Thoracic aorta (tissue), 2 donors: ENCODE data around the gene GARS1. TPM values are rescaled to one million over a fixed set of nuclear protein-coding genes. Genes with fewer than 3 reads are reported as not detected.

Experiments used
- ATAC-seq: fragments of 150-250 bp; one replicate; pipeline ENCODE4 v1.8.0; 2017; ENCODE audit warnings: low read depth; ENCODE audit not compliant: insufficient number of reproducible peaks, low FRiP score
- DNase-seq: peaks from one replicate; pipeline ENCODE4 v3.0.0-alpha.2; 2020; ENCODE audit warnings: low spot score
- H3K27ac ChIP-seq, 2 donors: fragments of 200-600 bp; sonication (generic); 1 replicate in 1 of 2; 2 replicates in 1 of 2; pipeline ENCODE4 v1.5.1; 2016; ENCODE audit warnings: mild to moderate bottlenecking in 2 of 2, moderate library complexity in 2 of 2
- H3K27me3 ChIP-seq: fragments of 200-600 bp; sonication (generic); replicated peaks from 2 replicates; pipeline ENCODE4 v1.6.0; 2016; ENCODE audit warnings: mild to moderate bottlenecking; ENCODE audit not compliant: insufficient read depth
- H3K36me3 ChIP-seq: fragments of 200-600 bp; sonication (generic); one replicate; pipeline ENCODE4 v1.5.1; 2016
- H3K4me1 ChIP-seq, 2 donors: fragments of 200-600 bp; sonication (generic); 1 replicate in 1 of 2; 2 replicates in 1 of 2; pipeline versions ENCODE4 v1.5.1 to v1.6.0; 2016; ENCODE audit warnings: low read depth in 2 of 2, mild to moderate bottlenecking in 1 of 2; ENCODE audit not compliant: control insufficient read depth in 1 of 2
- H3K4me3 ChIP-seq: fragments of 200-600 bp; sonication (generic); 2 replicates; pipeline ENCODE4 v1.5.1; 2016; ENCODE audit warnings: mild to moderate bottlenecking
- H3K9me3 ChIP-seq: fragments of 200-600 bp; sonication (generic); 2 replicates; pipeline ENCODE4 v1.5.1; 2016
- total RNA-seq, 2 donors: library from RNA; depleted of rRNA; stranded (reverse); fragments of >200 nt; gene quantifications; one replicate each; pipeline versions ENCODE4 v1.1.0 to v1.2.3, GENCODE V29; 2016
- TF ChIP-seq, protein P1 (sequence below): fragments of 200-600 bp; sonication (generic); IDR thresholded peaks from one replicate; pipeline ENCODE4 v1.5.1; 2019; ENCODE audit warnings: antibody characterized with exemption

The GARS1 gene
- total RNA-seq, 2 donors from 2014 or later, result 76.5 to 81.6 TPM

DNA sequence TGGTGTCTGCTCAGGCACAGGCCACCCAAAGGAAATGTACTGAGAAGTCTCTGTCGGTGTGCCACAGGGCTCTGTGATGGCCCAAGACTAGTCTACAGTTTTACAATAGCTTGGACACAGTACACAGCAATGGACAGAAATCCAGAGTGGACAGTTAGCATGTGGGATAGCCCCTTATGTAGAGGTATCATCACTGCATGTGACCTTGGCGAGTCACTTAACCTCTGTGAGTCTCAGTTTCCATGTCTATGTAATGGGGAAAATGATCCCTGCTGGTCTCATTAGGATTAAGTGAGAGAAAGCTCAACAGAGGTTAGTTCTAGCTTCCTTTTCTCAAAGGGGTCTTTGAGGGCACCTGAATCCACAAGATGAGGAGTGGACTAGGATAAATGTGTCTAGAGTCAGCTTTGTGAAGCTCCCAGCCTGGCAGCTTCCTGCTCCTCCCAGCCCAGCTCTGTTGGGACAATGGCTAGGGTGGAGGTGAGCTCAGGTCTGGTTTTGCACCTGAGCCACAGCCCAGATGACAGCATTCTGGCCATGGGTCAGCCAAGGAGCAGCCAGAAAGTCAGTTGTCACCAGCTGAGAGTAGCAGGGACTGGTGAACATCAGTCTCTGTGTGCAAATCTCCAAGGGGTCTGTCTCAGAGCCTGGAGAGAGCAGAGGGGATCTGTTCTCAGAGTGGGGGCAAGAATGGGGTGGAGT lies 69.7 kb downstream of the GARS1 start:
- Histone ChIP-seq H3K27me3 (no peaks in the 10 kb centered on the region), H3K36me3 (no peaks in the 10 kb centered on the region), H3K27ac (no peak overlapping the region), H3K9me3 (no peaks in the 10 kb centered on the region), H3K4me1 (no peaks in the 10 kb centered on the region), H3K4me3 (no peak overlapping the region)
- DNase-seq, result no peak
- TF ChIP-seq, protein P1, sequence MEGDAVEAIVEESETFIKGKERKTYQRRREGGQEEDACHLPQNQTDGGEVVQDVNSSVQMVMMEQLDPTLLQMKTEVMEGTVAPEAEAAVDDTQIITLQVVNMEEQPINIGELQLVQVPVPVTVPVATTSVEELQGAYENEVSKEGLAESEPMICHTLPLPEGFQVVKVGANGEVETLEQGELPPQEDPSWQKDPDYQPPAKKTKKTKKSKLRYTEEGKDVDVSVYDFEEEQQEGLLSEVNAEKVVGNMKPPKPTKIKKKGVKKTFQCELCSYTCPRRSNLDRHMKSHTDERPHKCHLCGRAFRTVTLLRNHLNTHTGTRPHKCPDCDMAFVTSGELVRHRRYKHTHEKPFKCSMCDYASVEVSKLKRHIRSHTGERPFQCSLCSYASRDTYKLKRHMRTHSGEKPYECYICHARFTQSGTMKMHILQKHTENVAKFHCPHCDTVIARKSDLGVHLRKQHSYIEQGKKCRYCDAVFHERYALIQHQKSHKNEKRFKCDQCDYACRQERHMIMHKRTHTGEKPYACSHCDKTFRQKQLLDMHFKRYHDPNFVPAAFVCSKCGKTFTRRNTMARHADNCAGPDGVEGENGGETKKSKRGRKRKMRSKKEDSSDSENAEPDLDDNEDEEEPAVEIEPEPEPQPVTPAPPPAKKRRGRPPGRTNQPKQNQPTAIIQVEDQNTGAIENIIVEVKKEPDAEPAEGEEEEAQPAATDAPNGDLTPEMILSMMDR, result no peak
- ATAC-seq, result no peak

DNA sequence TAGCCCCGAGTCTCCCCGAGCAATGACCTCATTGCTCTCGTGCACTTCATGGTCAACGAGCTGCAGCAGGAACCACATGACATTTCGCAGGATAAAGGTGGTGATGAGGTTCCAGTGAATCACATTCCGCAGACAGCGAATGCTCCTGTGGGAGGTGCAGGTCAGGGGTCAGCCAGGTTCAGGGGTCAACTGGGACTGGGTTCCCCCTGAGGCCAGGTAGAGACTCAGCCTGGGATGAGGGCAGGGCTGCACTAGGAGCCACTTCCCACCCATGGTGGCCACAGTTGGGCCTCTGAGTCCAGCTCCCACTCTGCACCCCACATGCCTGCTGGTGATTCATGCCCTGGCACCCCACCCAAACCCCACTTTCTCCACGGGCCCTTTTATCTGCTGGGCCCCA lies 70.4 kb downstream of the GARS1 start:
- Histone ChIP-seq H3K27ac (no peak overlapping the region), H3K9me3 (no peaks in the 10 kb centered on the region), H3K4me3 (no peak overlapping the region), H3K36me3 (no peaks in the 10 kb centered on the region), H3K27me3 (no peaks in the 10 kb centered on the region), H3K4me1 (no peaks in the 10 kb centered on the region)
- DNase-seq (no peak), ATAC-seq (no peak)
- TF ChIP-seq, protein P1, result no peak

DNA sequence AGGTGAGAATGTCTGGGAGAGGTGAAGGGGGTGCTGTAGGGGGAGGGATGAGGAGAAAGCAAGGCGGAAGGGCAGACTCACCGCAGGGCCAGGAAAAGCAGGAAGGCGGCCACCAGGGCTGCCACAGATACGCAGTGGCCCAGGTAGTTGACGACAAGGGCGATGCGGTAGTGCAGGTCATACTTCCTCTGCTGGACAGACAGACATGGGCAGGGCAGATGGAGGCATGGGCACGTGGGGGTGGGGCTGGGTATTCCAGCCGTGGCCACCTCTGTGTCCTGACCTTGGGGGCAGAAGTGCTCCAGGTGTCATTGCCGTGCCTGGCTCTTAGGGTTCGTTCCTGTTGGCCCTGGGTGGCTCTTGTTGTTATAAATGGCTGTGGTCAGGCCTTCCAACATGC lies 70.8 kb downstream of the GARS1 start:
- no peaks in the 10 kb centered on the region for H3K9me3 ChIP-seq
- H3K36me3 ChIP-seq, result no peaks in the 10 kb centered on the region
- H3K27ac ChIP-seq, result no peak overlapping the region
- no peaks in the 10 kb centered on the region for H3K27me3 ChIP-seq
- TF ChIP-seq, protein P1, result no peak
- DNase-seq (no peak), ATAC-seq (no peak)
- no peaks in the 10 kb centered on the region for H3K4me1 ChIP-seq
- no peak overlapping the region for H3K4me3 ChIP-seq

DNA sequence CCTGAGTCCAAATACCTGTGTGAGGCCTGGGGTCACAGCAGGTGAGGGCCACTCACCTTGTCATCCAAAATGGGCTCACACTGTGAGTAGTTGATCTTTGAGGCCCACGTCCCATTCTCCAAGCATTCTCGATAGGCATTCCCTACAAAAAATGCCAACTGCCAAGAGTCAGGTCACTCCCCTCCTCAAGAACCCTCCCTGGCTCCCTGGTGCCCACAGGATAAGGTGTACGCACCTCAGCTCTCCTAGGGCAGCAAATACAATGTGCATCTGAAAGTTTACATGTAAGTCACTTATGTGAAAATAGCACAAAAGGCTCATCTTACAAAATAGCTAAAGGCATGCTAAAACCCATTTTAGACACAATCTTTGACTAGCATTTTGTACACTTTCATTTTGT lies 72.5 kb downstream of the GARS1 start:
- DNase-seq (no peak), ATAC-seq (no peak)
- Histone ChIP-seq H3K36me3 (no peaks in the 10 kb centered on the region), H3K4me3 (no peak overlapping the region), H3K4me1 (no peaks in the 10 kb centered on the region), H3K9me3 (no peaks in the 10 kb centered on the region), H3K27ac (no peak overlapping the region), H3K27me3 (no peaks in the 10 kb centered on the region)
- TF ChIP-seq, protein P1, result no peak

DNA sequence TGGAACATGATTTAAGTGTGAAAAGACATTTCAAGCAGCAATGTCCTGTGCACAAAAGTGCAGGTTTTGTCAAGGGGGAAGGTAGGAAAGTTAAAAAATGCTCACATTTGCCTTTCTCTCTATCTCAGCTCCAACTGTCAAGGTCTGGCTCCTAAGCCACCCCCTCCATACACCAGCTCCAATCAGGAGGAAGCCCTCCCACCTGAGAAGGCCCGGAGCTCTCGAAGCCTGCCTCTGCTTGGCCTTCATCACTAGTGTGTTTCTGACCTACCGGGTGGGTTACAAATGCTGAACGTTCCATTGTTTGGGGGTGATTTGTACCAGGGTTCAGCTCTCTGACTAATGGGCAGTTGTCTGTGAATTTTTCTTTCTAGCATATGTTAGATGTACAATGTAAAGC lies 73.4 kb downstream of the GARS1 start:
- H3K9me3 ChIP-seq, result no peaks in the 10 kb centered on the region
- ATAC-seq (no peak), DNase-seq (no peak)
- no peaks in the 10 kb centered on the region for H3K36me3 ChIP-seq
- H3K27ac ChIP-seq, result no peak overlapping the region
- no peaks in the 10 kb centered on the region for H3K27me3 ChIP-seq
- TF ChIP-seq, protein P1, result no peak
- no peak overlapping the region for H3K4me3 ChIP-seq
- no peaks in the 10 kb centered on the region for H3K4me1 ChIP-seq
